Progenitor cell of endocrine pancreas (in vitro differentiated cells): ENCODE measurements around the gene BLM. TPM values are rescaled to one million over a fixed set of nuclear protein-coding genes. Genes with fewer than 3 reads are reported as not detected.

ENCODE experiments used
- DNase-seq: peaks from one replicate; pipeline ENCODE4 v3.0.0; 2021; ENCODE audit warnings: low spot score; ENCODE audit not compliant: unreplicated experiment
- H3K27ac Mint-ChIP-seq: 2 replicates; pipeline ENCODE4 v1.8.0; 2021; ENCODE audit warnings: mild to moderate bottlenecking, moderate library complexity, mixed read lengths
- H3K27me3 Mint-ChIP-seq: 2 replicates; pipeline ENCODE4 v1.8.0; 2021; ENCODE audit warnings: mixed read lengths
- H3K36me3 Mint-ChIP-seq: 2 replicates; pipeline ENCODE4 v1.8.0; 2022; ENCODE audit warnings: mixed read lengths; ENCODE audit not compliant: insufficient read depth
- H3K4me1 Mint-ChIP-seq: 2 replicates; pipeline ENCODE4 v1.8.0; 2021; ENCODE audit warnings: low read depth, mixed read lengths
- H3K4me3 Mint-ChIP-seq: 2 replicates; pipeline ENCODE4 v1.8.0; 2021; ENCODE audit warnings: low read depth, mild to moderate bottlenecking, moderate library complexity, mixed read lengths
- H3K9me3 Mint-ChIP-seq: 2 replicates; pipeline ENCODE4 v1.8.0; 2021; ENCODE audit warnings: low read depth, mixed read lengths
- total RNA-seq: library from RNA; stranded (reverse); gene quantifications from 2 replicates; pipeline ENCODE4 v1.2.1, GENCODE V29; 2021
- TF ChIP-seq, protein P1 (sequence below): fragments of 200-600 bp; sonication (generic); IDR thresholded peaks from one replicate; pipeline ENCODE4 v1.5.0; 2021; ENCODE audit warnings: antibody characterized with exemption, mild to moderate bottlenecking; ENCODE audit not compliant: unreplicated experiment

The BLM gene
- total RNA-seq, 1 donor from 2014 or later: 19.6 TPM

DNA sequence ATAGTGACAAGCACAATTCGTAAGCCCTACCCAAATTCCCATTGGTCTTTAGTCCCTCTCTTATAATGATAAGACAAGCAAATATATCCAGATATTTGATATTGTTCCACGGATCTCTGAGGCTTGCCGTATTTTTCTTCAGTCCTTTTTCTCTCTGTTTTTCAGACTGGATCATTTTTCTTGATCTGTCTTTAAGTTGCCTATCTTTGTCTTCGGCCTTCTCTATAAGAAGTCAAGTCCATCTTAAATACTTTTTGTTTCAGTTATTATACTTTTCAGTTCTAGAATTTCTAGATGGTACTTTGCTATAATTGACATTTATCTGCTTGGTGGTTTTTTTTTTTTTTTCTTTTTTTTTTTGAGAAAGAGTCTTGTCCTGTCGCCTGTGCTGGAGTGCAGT, 13.7 kb upstream of the BLM start:
- TF ChIP-seq, protein P1, sequence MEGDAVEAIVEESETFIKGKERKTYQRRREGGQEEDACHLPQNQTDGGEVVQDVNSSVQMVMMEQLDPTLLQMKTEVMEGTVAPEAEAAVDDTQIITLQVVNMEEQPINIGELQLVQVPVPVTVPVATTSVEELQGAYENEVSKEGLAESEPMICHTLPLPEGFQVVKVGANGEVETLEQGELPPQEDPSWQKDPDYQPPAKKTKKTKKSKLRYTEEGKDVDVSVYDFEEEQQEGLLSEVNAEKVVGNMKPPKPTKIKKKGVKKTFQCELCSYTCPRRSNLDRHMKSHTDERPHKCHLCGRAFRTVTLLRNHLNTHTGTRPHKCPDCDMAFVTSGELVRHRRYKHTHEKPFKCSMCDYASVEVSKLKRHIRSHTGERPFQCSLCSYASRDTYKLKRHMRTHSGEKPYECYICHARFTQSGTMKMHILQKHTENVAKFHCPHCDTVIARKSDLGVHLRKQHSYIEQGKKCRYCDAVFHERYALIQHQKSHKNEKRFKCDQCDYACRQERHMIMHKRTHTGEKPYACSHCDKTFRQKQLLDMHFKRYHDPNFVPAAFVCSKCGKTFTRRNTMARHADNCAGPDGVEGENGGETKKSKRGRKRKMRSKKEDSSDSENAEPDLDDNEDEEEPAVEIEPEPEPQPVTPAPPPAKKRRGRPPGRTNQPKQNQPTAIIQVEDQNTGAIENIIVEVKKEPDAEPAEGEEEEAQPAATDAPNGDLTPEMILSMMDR: no peak
- H3K4me3 Mint-ChIP-seq: no peak overlapping the region
- peaks cover 15% of the 10 kb centered on the region for H3K36me3 Mint-ChIP-seq
- H3K9me3 Mint-ChIP-seq: peaks cover 4% of the 10 kb centered on the region
- H3K27me3 Mint-ChIP-seq: peaks cover 16% of the 10 kb centered on the region
- no peak overlapping the region for H3K27ac Mint-ChIP-seq
- no peak for DNase-seq
- peaks cover 6% of the 10 kb centered on the region for H3K4me1 Mint-ChIP-seq

DNA sequence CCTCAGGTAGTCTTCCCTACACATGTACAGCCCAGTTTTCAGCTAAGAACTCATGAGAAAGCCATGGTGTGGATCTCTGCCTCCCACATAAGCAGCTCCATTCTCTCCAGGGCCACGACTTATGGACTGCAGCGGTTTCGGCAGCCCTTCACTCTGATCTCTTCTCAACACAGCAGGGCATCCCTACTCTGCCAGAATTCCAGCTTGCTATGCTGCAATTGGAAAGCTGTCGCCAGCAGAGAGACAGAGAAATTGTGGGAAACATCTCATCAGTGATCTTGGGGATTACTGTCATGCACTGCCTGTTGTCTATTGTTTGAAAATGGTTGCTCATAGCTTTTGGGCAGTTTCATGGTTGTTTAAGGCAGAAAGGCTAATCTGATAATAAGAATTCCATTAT, 11.9 kb upstream of the BLM start:
- DNase-seq: no peak
- Mint-ChIP-seq H3K27me3 (peaks cover 17% of the 10 kb centered on the region), H3K9me3 (peaks cover 4% of the 10 kb centered on the region), H3K4me1 (peaks cover 14% of the 10 kb centered on the region), H3K4me3 (no peak overlapping the region), H3K36me3 (peaks cover 15% of the 10 kb centered on the region), H3K27ac (no peak overlapping the region)
- TF ChIP-seq, protein P1: no peak

DNA sequence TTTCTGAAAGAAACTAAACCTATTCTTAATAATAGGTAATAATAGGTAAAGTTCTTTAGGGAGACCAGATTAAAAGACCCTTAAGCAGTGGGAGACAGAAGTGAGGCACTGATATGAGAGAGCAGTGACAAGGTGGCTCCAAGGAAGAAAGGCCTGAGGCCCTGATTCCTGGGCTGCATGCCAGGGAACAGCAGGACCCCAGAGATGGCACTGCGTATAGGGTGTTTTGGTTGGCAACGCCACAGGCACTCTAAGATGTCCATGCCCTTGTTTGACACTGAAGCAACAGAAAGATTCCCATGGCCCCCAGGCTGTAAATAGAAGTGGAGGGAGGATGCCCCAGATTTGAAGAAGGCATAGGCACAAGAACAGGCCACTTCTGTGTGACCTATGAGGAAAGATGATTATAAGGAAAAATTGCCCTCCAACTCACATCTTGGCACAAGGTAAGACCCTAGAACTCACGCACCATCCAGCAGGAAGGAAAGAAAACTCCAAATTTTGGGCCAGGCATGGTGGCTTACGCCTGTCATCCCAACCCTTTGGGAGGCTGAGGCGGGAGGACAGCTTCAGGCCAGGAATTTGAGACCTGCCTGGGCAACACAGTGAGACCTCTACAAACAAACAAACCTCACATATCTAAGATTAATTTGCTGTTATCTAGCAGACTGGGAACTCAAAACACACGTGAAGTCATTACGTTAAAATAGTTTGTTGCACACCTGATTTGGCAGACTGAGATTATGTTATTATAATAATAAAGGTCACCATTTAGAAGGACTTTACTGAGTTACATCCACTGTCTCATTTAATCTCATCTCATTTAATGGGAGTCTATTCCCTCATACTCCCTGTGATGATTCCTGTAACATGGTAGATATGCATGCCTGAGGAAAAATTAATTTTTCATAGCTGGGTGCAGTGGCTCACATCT, 10.5 kb upstream of the BLM start:
- TF ChIP-seq, protein P1: no peak
- no peak for DNase-seq
- Mint-ChIP-seq H3K4me1 (peaks cover 18% of the 10 kb centered on the region), H3K4me3 (no peak overlapping the region), H3K9me3 (peaks cover 4% of the 10 kb centered on the region), H3K36me3 (peaks cover 17% of the 10 kb centered on the region), H3K27me3 (peaks cover 30% of the 10 kb centered on the region), H3K27ac (no peak overlapping the region)

DNA sequence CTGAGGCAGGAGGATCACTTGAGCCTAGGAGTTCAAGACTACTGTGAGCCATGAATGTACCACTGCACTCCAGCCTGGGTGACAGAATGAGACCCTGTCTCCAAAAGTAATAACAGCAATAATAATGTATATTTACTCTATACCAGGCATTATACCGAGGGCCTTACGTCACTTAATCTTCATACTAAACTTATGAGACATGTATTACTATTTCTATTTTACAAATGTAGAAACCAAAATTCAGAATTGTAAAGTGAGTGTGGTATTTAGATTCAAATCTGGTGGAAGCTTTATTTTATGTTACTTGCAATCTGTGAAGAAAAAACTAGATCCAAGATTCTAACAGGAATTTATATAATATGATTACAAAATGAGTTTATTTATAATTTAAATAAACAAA, 9.7 kb upstream of the BLM start:
- DNase-seq: no peak
- peaks cover 16% of the 10 kb centered on the region for H3K36me3 Mint-ChIP-seq
- peaks cover 31% of the 10 kb centered on the region for H3K27me3 Mint-ChIP-seq
- H3K4me1 Mint-ChIP-seq: peaks cover 20% of the 10 kb centered on the region
- no peak overlapping the region for H3K4me3 Mint-ChIP-seq
- H3K27ac Mint-ChIP-seq: no peak overlapping the region
- H3K9me3 Mint-ChIP-seq: peaks cover 4% of the 10 kb centered on the region
- TF ChIP-seq, protein P1: no peak

DNA sequence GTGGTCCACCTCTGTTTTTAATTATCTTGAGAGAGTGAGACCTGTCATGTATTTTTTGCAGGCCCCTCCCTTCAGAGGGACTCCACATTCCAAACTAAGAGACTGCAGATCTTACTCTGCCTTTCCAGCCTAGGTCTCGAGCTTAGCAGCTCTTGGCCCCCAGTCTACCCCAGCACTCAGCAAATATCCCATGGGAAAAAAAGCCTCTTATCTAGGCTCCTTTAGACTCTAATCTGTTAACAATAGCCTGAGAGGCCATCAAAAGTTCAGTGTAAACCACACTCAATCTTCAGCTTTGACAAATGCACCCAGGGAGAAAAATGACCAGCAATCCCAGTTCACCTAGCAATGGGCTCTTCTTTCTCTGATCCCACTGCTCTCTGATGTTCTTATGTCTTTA, 8.6 kb upstream of the BLM start:
- H3K4me1 Mint-ChIP-seq: peaks cover 20% of the 10 kb centered on the region
- TF ChIP-seq, protein P1: no peak
- DNase-seq: no peak

More for the DNA sequence above, 8.6 kb upstream of the BLM start:
- peaks cover 4% of the 10 kb centered on the region for H3K9me3 Mint-ChIP-seq
- H3K4me3 Mint-ChIP-seq: no peak overlapping the region
- H3K27ac Mint-ChIP-seq: peak overlapping the region; percentile 90
- peaks cover 18% of the 10 kb centered on the region for H3K36me3 Mint-ChIP-seq
- peaks cover 40% of the 10 kb centered on the region for H3K27me3 Mint-ChIP-seq
